Body of pancreas (tissue), 4 donors: ENCODE data around the gene CADM2. TPM values are rescaled to one million over a fixed set of nuclear protein-coding genes. Genes with fewer than 3 reads are reported as not detected.

Experiments
- ATAC-seq: fragments of 150-250 bp; one replicate; pipeline ENCODE4 v1.9.1; 2016
- DNase-seq, 4 donors: peaks; one replicate each; pipeline ENCODE4 v3.0.0-alpha.2; 2019
- H3K27ac ChIP-seq, 4 donors: fragments of 200-600 bp; sonication (generic); 1 replicate in 3 of 4; 2 replicates in 1 of 4; pipeline versions ENCODE4 v1.5.1 to v1.6.1; 2016 to 2019; ENCODE audit warnings: mild to moderate bottlenecking in 1 of 4, mixed read lengths in 1 of 4, moderate library complexity in 1 of 4
- H3K27me3 ChIP-seq, 2 donors: fragments of 200-600 bp; sonication (generic); one replicate each; pipeline ENCODE4 v1.6.0; 2016; ENCODE audit warnings: mild to moderate bottlenecking in 1 of 2
- H3K36me3 ChIP-seq, 2 donors: fragments of 200-600 bp; sonication (generic); replicated peaks in 1 of 2; 2 replicates each; pipeline ENCODE4 v1.5.1; 2016; ENCODE audit warnings: low read depth in 2 of 2; ENCODE audit not compliant: insufficient read depth in 1 of 2
- H3K4me1 ChIP-seq: fragments of 200-600 bp; sonication (generic); one replicate; pipeline ENCODE4 v1.6.0; 2016
- H3K4me3 ChIP-seq, 2 donors: fragments of 200-600 bp; sonication (generic); 1 replicate in 1 of 2; 2 replicates in 1 of 2; pipeline ENCODE4 v1.5.1; 2016 to 2019
- H3K9me3 ChIP-seq, 3 donors: fragments of 200-600 bp; sonication (generic); 1 replicate in 2 of 3; 2 replicates in 1 of 3; pipeline ENCODE4 v1.5.1; 2016
- POLR2A ChIP-seq, 3 donors: fragments of 450-650 bp; IDR thresholded peaks; one replicate each; pipeline ENCODE4 v1.6.1; 2016; ENCODE audit warnings: antibody characterized with exemption in 3 of 3, mild to moderate bottlenecking in 2 of 3
- WGBS, 2 donors: methylation state at CpG; one replicate each; pipeline ENCODE4 v1.1.5; 2017; 5-methylcytosine and 5-hydroxymethylcytosine counted together
- intact Hi-C: fragments of 100-400 bp; cut with DNase I; formaldehyde crosslinking; loops from one replicate; pipeline ENCODE4 v1.15.1; 2023
- total RNA-seq, 2 donors: library from RNA; depleted of rRNA; stranded (reverse); fragments of >200 nt; gene quantifications; one replicate each; pipeline ENCODE4 v1.1.0, GENCODE V29; 2016
- TF ChIP-seq, protein P1 (sequence below), 7 experiments: fragments of 450-650 bp in 4 of 7; fragments of 200-600 bp in 3 of 7; sonication (generic) in 3 of 7; IDR thresholded peaks; one replicate each; pipeline ENCODE4 v1.5.1; 2016 to 2019; ENCODE audit warnings: antibody characterized with exemption in 7 of 7

The CADM2 gene
- total RNA-seq, 2 donors from 2014 or later: 0.26 to 1.3 TPM

DNA sequence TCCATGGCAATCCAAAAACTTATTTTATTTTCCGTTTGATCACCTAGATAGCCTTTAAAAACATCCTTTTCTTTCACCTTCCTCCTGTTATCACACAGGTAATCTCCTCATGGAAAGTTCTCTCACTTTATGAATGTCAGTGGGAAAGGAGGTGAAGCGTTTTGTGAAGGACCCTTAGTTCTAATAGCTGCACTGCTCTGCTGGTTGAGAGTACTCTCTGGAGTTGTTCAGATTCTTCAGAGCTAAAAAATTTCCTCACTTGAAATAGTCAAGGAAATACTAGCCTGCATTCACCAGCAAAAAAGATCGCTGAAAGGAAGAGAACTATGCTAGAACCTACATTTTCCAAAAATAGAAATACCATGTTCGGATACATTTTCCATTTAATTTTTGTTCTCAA, 1097.2 kb downstream of the CADM2 start:
- ATAC-seq: no peak
- Histone ChIP-seq H3K27me3 (no peaks in the 10 kb centered on the region), H3K4me1 (no peaks in the 10 kb centered on the region), H3K36me3 (no peaks in the 10 kb centered on the region), H3K4me3 (no peak overlapping the region), H3K27ac (no peak overlapping the region), H3K9me3 (no peaks in the 10 kb centered on the region)
- 48 to 59% methylated on average over 4 of the region's 4 CpGs for WGBS, 2 donors
- intact Hi-C loops: no loop called here
- TF ChIP-seq, protein P1, sequence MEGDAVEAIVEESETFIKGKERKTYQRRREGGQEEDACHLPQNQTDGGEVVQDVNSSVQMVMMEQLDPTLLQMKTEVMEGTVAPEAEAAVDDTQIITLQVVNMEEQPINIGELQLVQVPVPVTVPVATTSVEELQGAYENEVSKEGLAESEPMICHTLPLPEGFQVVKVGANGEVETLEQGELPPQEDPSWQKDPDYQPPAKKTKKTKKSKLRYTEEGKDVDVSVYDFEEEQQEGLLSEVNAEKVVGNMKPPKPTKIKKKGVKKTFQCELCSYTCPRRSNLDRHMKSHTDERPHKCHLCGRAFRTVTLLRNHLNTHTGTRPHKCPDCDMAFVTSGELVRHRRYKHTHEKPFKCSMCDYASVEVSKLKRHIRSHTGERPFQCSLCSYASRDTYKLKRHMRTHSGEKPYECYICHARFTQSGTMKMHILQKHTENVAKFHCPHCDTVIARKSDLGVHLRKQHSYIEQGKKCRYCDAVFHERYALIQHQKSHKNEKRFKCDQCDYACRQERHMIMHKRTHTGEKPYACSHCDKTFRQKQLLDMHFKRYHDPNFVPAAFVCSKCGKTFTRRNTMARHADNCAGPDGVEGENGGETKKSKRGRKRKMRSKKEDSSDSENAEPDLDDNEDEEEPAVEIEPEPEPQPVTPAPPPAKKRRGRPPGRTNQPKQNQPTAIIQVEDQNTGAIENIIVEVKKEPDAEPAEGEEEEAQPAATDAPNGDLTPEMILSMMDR (IDR thresholded peaks at IDR 0.05): no peak
- TF ChIP-seq POLR2A (IDR thresholded peaks at IDR 0.05): no peak
- no peak for DNase-seq

DNA sequence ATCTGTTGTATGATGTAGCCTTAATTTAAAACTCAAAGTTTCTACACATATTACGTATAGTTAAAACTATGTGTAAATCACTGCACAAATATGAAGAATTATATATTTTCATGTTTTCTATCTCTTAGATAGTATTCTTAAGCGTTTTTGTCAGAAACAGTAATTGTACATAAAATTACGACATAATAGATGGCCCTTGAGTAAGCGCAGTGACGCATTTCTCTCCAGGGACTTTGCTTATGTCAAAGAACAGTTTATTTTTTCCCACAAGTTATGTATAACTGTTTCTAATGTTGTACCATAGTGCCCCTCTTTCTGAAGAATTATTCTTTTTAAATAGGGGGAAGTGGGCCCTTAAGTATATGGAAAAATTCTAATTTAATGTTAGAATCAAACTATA, 1098.2 kb downstream of the CADM2 start:
- H3K4me1 ChIP-seq: no peaks in the 10 kb centered on the region
- no peaks in the 10 kb centered on the region for H3K27me3 ChIP-seq
- no peak for DNase-seq
- intact Hi-C loops: no loop called here
- no peak overlapping the region for H3K4me3 ChIP-seq
- no peaks in the 10 kb centered on the region for H3K9me3 ChIP-seq
- TF ChIP-seq, protein P1 (IDR thresholded peaks at IDR 0.05): no peak
- no peak for TF ChIP-seq POLR2A (IDR thresholded peaks at IDR 0.05)
- WGBS, 2 donors: 70% methylated on average over 5 of the region's 5 CpGs
- no peaks in the 10 kb centered on the region for H3K36me3 ChIP-seq
- ATAC-seq: no peak
- H3K27ac ChIP-seq: no peak overlapping the region

DNA sequence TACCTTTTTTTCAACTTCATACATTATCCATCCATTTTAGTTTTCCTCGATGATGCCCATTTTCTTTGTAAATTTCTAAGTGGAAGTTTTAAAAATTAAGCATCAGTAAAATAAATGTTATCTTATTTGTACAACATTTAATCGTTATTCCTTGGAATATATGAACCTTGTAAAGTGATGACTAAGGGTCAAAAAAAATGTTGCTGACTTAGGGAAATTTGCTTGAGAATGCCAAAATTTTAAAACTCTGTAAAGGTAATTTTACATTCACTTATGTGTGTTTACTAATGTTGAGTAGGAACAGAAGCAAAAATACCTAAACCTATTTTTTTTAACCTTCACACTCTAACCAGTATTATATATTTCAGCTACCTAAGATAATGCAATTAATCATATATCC, 1115.0 kb downstream of the CADM2 start:
- Histone ChIP-seq H3K4me1 (no peaks in the 10 kb centered on the region), H3K4me3 (no peak overlapping the region), H3K27me3 (no peaks in the 10 kb centered on the region), H3K9me3 (no peaks in the 10 kb centered on the region), H3K27ac (no peak overlapping the region), H3K36me3 (no peaks in the 10 kb centered on the region)
- ATAC-seq: no peak
- DNase-seq: no peak
- 65 to 78% methylated on average over 2 of the region's 2 CpGs for WGBS, 2 donors
- intact Hi-C loops: no loop called here
- TF ChIP-seq POLR2A (IDR thresholded peaks at IDR 0.05): no peak
- TF ChIP-seq, protein P1 (IDR thresholded peaks at IDR 0.05): no peak

DNA sequence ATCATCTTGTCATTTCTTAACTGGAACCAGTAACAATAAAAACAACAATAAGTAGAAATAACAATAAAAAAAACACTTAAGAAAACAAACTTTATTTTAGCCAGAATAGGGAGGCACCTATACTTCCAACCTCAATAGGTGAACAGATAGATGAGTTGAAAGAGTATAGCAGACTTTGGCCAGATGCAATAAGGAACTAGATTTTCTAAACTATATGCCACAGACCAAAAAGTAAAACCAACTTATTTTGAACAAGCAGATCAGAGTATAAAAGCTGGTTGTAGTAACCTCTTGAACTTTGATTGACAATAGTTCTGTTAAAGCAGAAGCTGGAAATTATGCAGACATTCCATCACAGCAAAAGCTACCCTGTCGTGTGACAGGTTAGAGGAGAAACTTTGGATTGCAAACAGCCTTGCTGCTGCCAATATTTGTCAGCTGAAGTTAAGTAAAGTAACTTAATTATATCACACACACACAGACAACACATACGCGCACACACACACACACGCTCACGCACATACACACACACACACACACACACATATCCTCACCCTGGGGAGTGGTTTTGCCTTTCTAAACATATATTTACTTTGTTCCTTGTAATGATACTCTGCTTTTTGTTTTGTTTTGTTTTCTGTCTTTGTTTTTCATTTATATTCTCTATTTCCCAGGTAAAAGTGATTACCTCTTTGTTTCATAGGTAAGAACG, 1128.5 kb downstream of the CADM2 start:
- no peak for ATAC-seq
- no peak overlapping the region for H3K27ac ChIP-seq
- no peak for DNase-seq
- no peaks in the 10 kb centered on the region for H3K9me3 ChIP-seq
- WGBS, 2 donors: 51 to 53% methylated on average over 6 of the region's 6 CpGs
- no peaks in the 10 kb centered on the region for H3K36me3 ChIP-seq
- no peak overlapping the region for H3K4me3 ChIP-seq
- no peaks in the 10 kb centered on the region for H3K4me1 ChIP-seq
- intact Hi-C loops: no loop called here
- H3K27me3 ChIP-seq: no peaks in the 10 kb centered on the region
- TF ChIP-seq, protein P1 (IDR thresholded peaks at IDR 0.05): no peak
- TF ChIP-seq POLR2A (IDR thresholded peaks at IDR 0.05): no peak

DNA sequence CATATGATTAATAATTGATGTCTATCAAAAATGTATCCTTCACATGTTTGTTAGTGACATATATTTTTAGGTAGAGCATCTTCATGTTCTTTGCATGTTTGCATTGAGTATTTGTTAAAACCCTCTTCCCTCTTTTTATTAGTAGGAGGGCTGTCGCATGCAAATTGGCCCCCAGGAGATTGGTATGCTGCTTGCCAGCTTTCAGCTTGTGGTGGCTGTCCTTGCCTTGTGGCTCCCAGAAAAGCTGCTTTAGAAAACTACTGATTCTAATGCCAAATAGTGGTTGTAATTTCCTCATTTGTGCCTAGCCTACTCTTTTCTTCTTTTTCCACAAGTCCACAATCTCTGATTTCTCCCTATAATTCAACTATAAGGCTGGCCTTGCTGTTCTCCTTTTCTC, 1145.4 kb downstream of the CADM2 start:
- H3K4me1 ChIP-seq: no peaks in the 10 kb centered on the region
- intact Hi-C loops: no loop called here
- WGBS, 2 donors: 26 to 32% methylated on average over 1 of the region's 1 CpG

More for the DNA sequence above, 1145.4 kb downstream of the CADM2 start:
- ATAC-seq (no peak), DNase-seq (no peak)
- no peak overlapping the region for H3K27ac ChIP-seq
- no peak overlapping the region for H3K4me3 ChIP-seq
- H3K27me3 ChIP-seq: no peaks in the 10 kb centered on the region
- H3K36me3 ChIP-seq: no peaks in the 10 kb centered on the region
- TF ChIP-seq, protein P1 (IDR thresholded peaks at IDR 0.05): no peak
- TF ChIP-seq POLR2A (IDR thresholded peaks at IDR 0.05): no peak
- H3K9me3 ChIP-seq: no peaks in the 10 kb centered on the region
